ENCODE results near the gene PCED1B. TPM values are rescaled to one million over a fixed set of nuclear protein-coding genes. Genes with fewer than 3 reads are reported as not detected.

PCED1B gene
- total and polyA plus RNA-seq, 2 experiments from 2014 or later: 5.1 to 6.6 TPM

- H3K27me3 ChIP-seq (ENCODE audit: insufficient read depth): no peaks in the 10 kb centered on the region
- ATAC-seq: no peak
Measured at GRCh38 chr12:47111854-47112253, 32.4 kb downstream of the PCED1B start.

GRCh38 chr12:47112679-47113078 is 33.3 kb downstream of the PCED1B start:
- no peak for ATAC-seq
- no peak overlapping the region for H3K27ac ChIP-seq (ENCODE audit: low read depth)
- no peaks in the 10 kb centered on the region for H3K4me1 Mint-ChIP-seq
- no peak for TF ChIP-seq ZNF114 (CRISPR knock-in tag; IDR thresholded peaks at IDR 0.05)
- no peak for TF ChIP-seq STAT1 (IDR thresholded peaks at IDR 0.05; ENCODE audit: unreplicated experiment)
- no peak for TF ChIP-seq EZH2 (IDR thresholded peaks at IDR 0.05; ENCODE audit: low read depth, unreplicated experiment)
- TF ChIP-seq, protein P1, sequence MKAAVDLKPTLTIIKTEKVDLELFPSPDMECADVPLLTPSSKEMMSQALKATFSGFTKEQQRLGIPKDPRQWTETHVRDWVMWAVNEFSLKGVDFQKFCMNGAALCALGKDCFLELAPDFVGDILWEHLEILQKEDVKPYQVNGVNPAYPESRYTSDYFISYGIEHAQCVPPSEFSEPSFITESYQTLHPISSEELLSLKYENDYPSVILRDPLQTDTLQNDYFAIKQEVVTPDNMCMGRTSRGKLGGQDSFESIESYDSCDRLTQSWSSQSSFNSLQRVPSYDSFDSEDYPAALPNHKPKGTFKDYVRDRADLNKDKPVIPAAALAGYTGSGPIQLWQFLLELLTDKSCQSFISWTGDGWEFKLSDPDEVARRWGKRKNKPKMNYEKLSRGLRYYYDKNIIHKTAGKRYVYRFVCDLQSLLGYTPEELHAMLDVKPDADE (IDR thresholded peaks at IDR 0.05): no peak
- TF ChIP-seq EZH2phosphoT487 (IDR thresholded peaks at IDR 0.05; ENCODE audit: unreplicated experiment): no peak
- no peak for TF ChIP-seq POLR2AphosphoS5 (IDR thresholded peaks at IDR 0.05; ENCODE audit: low read depth)
- TF ChIP-seq NANOG (IDR thresholded peaks at IDR 0.05; ENCODE audit: borderline replicate concordance): no peak

More at GRCh38 chr12:47111854-47112253, 32.4 kb downstream of the PCED1B start:
- TF ChIP-seq REST (IDR thresholded peaks at IDR 0.05; ENCODE audit: unreplicated experiment) (no peak), CREB1 (CRISPR knock-in tag; IDR thresholded peaks at IDR 0.05; ENCODE audit: low read depth) (no peak)
- TF ChIP-seq, protein P1 (IDR thresholded peaks at IDR 0.05): no peak
- H3K79me2 ChIP-seq (replicated peaks; ENCODE audit: insufficient read depth): no peaks in the 10 kb centered on the region
- no peaks in the 10 kb centered on the region for H3K9me3 Mint-ChIP-seq
- no peaks in the 10 kb centered on the region for H3K36me3 ChIP-seq (ENCODE audit: insufficient read depth)
- no peak overlapping the region for H3K4me2 ChIP-seq
- H3K27ac Mint-ChIP-seq: no peak overlapping the region
- no peak overlapping the region for H3K4me3 ChIP-seq
- no peaks in the 10 kb centered on the region for H4K20me1 ChIP-seq (replicated peaks; ENCODE audit: insufficient read depth)
- H3K27me3 Mint-ChIP-seq (ENCODE audit: insufficient read depth, low read depth, poor library complexity): peaks cover 4% of the 10 kb centered on the region
- H3K4me3 Mint-ChIP-seq: no peak overlapping the region
- H3K9me2 ChIP-seq (ENCODE audit: insufficient read depth): no peaks in the 10 kb centered on the region
- DNase-seq (ENCODE audit: low spot score): no peak
- no peaks in the 10 kb centered on the region for H3K4me1 Mint-ChIP-seq
- H3F3A ChIP-seq (replicated peaks; ENCODE audit: low read depth): no peaks in the 10 kb centered on the region
- no peak overlapping the region for H2AFZ ChIP-seq
- no peaks in the 10 kb centered on the region for H3K36me3 Mint-ChIP-seq (ENCODE audit: low read depth)
- H3K4me1 ChIP-seq (ENCODE audit: insufficient read depth): no peaks in the 10 kb centered on the region
- no peak overlapping the region for H3K27ac ChIP-seq (ENCODE audit: low read depth)

More at GRCh38 chr12:47112679-47113078, 33.3 kb downstream of the PCED1B start:
- Histone ChIP-seq H3F3A (replicated peaks; ENCODE audit: low read depth) (no peaks in the 10 kb centered on the region), H3K4me2 (no peak overlapping the region), H3K9me2 (ENCODE audit: insufficient read depth) (no peaks in the 10 kb centered on the region), H3K36me3 (ENCODE audit: insufficient read depth) (no peaks in the 10 kb centered on the region), H4K20me1 (replicated peaks; ENCODE audit: insufficient read depth) (no peaks in the 10 kb centered on the region), H3K4me1 (ENCODE audit: insufficient read depth) (no peaks in the 10 kb centered on the region), H3K27me3 (ENCODE audit: insufficient read depth) (no peaks in the 10 kb centered on the region), H2AFZ (no peak overlapping the region), H3K4me3 (no peak overlapping the region), H3K79me2 (replicated peaks; ENCODE audit: insufficient read depth) (no peaks in the 10 kb centered on the region)
- Mint-ChIP-seq H3K27me3 (ENCODE audit: insufficient read depth, low read depth, poor library complexity) (no peaks in the 10 kb centered on the region), H3K36me3 (ENCODE audit: low read depth) (no peaks in the 10 kb centered on the region), H3K27ac (no peak overlapping the region), H3K4me3 (no peak overlapping the region), H3K9me3 (no peaks in the 10 kb centered on the region)
- DNase-seq (ENCODE audit: low spot score): no peak

Data from GM23338 (cell line).